GM12865 (cell line): ENCODE measurements around the gene PSMC6.

Source experiments
- DNase-seq: peaks from one replicate; pipeline ENCODE4 v3.0.0; 2010; ENCODE audit warnings: low read depth
- H3K4me3 ChIP-seq: 2 replicates; pipeline ENCODE4 v1.5.1; 2011; ENCODE audit warnings: mild to moderate bottlenecking, low read depth, low read length, control low read depth
- TF ChIP-seq, protein P1 (sequence below): IDR thresholded peaks from 2 replicates; pipeline ENCODE4 v1.5.1; 2011; ENCODE audit warnings: low read length, control low read depth, low read depth, inconsistent platforms; ENCODE audit not compliant: insufficient read depth; ENCODE audit errors: missing control alignments

The PSMC6 gene

DNA sequence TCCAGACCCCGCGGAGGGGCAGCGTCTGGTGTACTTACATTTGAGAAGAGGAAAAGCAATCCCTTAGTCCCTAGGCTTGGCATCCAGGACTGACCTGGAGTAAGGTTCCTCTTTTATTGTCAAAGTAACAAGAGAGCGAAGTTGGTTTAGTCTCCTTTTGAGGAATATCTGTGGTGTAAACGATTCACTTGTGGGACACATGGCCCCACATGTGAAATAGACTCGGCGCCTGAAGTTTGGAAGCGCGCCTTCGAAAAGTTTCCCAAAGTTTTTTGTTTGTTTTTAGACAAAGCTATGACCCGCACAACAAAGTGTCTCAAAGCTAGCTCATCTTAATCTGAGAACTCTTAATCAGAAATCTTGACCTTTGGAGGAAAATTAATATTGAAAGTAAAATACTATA, 23.7 kb downstream of the PSMC6 start:
- H3K4me3 ChIP-seq, result peak overlapping the region; percentile 99
- DNase-seq, result no peak
- TF ChIP-seq, protein P1, sequence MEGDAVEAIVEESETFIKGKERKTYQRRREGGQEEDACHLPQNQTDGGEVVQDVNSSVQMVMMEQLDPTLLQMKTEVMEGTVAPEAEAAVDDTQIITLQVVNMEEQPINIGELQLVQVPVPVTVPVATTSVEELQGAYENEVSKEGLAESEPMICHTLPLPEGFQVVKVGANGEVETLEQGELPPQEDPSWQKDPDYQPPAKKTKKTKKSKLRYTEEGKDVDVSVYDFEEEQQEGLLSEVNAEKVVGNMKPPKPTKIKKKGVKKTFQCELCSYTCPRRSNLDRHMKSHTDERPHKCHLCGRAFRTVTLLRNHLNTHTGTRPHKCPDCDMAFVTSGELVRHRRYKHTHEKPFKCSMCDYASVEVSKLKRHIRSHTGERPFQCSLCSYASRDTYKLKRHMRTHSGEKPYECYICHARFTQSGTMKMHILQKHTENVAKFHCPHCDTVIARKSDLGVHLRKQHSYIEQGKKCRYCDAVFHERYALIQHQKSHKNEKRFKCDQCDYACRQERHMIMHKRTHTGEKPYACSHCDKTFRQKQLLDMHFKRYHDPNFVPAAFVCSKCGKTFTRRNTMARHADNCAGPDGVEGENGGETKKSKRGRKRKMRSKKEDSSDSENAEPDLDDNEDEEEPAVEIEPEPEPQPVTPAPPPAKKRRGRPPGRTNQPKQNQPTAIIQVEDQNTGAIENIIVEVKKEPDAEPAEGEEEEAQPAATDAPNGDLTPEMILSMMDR, result no peak

DNA sequence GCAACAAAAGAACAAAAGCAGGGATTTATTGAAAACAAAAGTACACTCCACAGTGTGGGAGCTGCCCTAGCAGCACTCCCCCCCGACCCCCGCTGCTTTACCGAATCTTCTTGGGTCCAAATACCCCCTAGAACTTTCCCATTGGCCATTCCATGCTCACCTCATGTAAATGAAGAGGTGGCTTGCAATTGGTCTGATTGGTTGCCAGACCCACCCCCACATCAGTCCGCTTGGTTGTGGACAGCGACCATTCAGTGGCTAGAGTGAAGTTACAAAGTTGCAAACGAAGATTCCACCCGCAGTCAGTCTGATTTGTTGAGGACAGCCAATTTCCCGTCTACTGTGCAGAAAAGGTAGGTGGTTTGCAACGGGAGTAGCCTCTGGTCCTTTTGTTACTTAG, 26.8 kb downstream of the PSMC6 start:
- no peak overlapping the region for H3K4me3 ChIP-seq
- TF ChIP-seq, protein P1, result no peak
- no peak for DNase-seq

DNA sequence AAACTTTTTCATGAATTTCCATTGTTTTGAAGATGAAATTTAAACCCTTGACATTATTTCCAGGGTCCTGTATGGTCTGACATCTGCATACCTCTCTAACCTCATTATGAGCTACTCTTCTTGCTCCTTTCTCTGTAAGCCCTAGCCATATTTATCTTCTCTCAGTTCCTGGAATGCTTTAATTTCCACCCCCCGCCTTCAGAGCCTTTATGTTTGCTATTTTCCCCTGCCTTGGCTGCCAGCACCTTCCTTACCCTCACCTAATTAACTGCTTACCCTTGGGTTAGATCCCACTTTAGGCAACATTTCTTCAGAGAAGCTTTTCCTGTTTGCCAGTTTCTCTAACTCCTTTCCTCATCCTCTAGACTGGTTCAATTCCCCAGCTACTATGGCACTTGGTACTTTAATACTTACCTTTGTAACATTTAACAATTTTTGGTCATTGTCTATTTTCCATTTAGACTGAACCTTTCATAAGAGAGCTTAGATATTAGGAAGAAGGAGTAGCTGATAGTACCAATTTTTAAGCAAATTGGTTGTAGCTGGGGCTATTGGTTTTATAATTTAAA, 29.0 kb downstream of the PSMC6 start:
- H3K4me3 ChIP-seq, result no peak overlapping the region
- TF ChIP-seq, protein P1, result no peak
- no peak for DNase-seq

DNA sequence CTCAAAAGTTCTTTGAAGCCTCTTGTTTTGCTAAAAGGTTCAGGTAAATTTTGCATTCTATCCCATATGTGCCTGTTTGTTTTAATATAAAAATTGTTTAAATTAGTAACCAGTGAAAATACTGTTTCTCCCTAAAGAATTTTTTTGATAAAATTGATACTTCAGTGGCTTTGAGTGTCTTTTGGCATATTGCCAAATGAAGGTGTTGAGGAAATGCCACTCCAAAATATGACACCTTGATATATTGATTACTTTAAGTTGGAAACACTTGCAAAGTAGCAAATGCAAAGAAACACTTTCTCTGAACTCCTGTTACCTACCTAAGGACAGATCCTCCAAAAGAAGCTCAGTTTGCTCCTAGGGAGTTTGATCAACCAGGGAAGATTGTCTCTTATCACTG, 31.4 kb downstream of the PSMC6 start:
- TF ChIP-seq, protein P1, result no peak
- H3K4me3 ChIP-seq, result no peak overlapping the region
- no peak for DNase-seq

DNA sequence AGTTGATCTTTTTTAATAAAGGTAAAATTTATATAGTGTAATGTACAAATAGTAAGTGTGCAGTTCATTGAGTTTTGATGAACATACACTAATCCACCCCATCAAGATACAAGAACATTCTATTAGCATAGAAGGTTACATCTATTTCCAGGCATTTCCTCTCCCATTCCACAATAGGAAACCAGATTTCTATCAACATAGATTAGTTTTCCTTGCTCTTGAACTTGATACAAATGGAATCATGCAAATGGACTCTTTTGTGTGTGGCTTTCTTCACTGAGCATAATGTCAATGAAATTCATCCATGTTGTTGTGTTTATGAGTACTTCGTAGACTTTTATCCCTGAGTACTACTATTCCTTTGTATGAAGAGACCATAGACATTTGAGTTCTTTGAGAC, 33.8 kb downstream of the PSMC6 start:
- H3K4me3 ChIP-seq, result no peak overlapping the region
- DNase-seq, result no peak
- TF ChIP-seq, protein P1, result no peak

DNA sequence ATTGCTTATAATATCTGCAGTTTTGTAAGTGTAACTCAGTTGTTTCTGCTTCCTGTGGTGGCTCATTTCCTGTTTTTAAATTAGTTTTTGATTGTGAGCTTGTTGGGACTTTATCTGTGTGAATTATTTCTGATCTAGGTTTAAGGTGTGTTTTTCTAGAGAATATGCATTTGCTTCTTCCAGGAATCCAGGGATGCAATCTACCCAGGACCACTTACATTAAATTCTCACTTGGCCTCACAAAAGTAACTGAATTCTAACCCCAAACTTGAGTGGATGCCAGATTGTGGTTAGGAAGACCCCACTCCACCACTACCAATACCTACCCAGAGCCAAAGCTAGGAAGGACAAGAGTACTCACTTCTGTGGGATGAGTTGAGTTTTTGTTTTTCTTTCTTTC, 34.9 kb downstream of the PSMC6 start:
- H3K4me3 ChIP-seq, result peak overlapping the region; percentile 30
- TF ChIP-seq, protein P1, result no peak
- DNase-seq, result peak; percentile 6

DNA sequence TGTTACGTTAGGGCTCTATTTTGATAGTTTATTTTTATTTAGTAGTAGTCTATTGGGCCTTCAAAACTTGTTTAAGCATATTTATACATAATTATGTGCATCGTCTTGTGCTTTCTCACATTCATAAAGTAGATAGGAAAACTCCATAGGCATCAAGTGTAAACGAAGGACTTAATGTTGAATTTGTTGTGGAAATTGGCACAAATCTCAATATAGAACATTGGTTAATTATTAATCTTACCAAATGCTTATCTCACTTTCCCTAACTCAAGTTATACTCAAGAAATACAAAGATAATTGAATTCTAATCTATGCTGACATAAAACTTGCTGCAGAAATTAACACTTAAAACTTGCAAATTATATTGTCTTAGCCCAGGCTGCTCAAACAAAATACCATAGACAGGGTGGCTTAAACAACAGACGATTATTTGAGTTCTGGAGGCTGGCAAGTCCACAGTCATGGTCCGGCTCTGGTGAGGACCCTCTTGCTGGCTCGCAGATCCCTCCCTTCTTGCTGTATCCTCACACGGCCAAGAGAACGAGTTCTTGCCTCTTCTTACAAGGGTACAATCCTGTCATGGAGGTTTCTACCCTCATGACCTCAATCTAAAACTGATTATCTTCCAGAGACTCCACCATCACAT, 41.8 kb downstream of the PSMC6 start:
- no peak overlapping the region for H3K4me3 ChIP-seq
- TF ChIP-seq, protein P1, result no peak
- no peak for DNase-seq
